Vagina (tissue), 2 donors: ENCODE measurements around the gene SLC15A1.

Experiments
- POLR2A ChIP-seq, 2 donors: fragments of 450-650 bp; IDR thresholded peaks; one replicate each; pipeline ENCODE4 v1.6.1; 2017; ENCODE audit warnings: antibody characterized with exemption in 2 of 2, mild to moderate bottlenecking in 2 of 2, moderate library complexity in 2 of 2
- POLR2AphosphoS5 ChIP-seq, 2 donors: sonication (generic); formaldehyde crosslinking; IDR thresholded peaks; one replicate each; pipeline ENCODE4 v1.9.0; 2017; ENCODE audit warnings: antibody characterized with exemption in 2 of 2, mild to moderate bottlenecking in 2 of 2, low read depth in 1 of 2; ENCODE audit not compliant: insufficient read depth in 1 of 2
- TF ChIP-seq, protein P1 (sequence below), 3 experiments: fragments of 450-650 bp in 2 of 3; fragments of 200-600 bp in 1 of 3; sonication (generic) in 1 of 3; IDR thresholded peaks; one replicate each; pipeline ENCODE4 v1.5.1; 2017 to 2019; ENCODE audit warnings: antibody characterized with exemption in 3 of 3, mild to moderate bottlenecking in 2 of 3, moderate library complexity in 2 of 3

DNA sequence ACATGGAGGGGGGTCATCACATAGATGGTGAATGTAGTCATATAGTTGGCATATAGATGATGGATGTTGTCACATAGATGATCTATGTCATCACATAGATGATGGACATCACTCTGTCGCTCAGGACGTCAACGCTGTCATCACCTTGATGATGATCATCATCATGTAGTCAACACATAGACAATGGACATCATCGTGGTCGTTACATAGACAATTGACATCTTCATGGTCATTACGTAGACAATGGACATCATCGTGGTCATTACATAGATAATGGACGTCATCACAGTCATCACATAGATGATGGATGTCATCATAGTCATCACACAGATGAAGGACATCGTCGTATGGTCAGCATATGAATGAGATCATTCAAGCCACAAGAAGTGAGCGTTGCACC is 28.6 kb upstream of the SLC15A1 start:
- TF ChIP-seq, protein P1, sequence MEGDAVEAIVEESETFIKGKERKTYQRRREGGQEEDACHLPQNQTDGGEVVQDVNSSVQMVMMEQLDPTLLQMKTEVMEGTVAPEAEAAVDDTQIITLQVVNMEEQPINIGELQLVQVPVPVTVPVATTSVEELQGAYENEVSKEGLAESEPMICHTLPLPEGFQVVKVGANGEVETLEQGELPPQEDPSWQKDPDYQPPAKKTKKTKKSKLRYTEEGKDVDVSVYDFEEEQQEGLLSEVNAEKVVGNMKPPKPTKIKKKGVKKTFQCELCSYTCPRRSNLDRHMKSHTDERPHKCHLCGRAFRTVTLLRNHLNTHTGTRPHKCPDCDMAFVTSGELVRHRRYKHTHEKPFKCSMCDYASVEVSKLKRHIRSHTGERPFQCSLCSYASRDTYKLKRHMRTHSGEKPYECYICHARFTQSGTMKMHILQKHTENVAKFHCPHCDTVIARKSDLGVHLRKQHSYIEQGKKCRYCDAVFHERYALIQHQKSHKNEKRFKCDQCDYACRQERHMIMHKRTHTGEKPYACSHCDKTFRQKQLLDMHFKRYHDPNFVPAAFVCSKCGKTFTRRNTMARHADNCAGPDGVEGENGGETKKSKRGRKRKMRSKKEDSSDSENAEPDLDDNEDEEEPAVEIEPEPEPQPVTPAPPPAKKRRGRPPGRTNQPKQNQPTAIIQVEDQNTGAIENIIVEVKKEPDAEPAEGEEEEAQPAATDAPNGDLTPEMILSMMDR (IDR thresholded peaks at IDR 0.05): no peak
- TF ChIP-seq POLR2A (IDR thresholded peaks at IDR 0.05): no peak
- no peak for TF ChIP-seq POLR2AphosphoS5 (IDR thresholded peaks at IDR 0.05; ENCODE audit: insufficient read depth in 1 of 2, low read depth in 1 of 2)
